Nephron progenitor cell (in vitro differentiated cells): Measurements from ENCODE around the gene CLDN3.

Experiments
- DNase-seq: peaks from one replicate; pipeline ENCODE4 v3.0.0; 2021
- H3K27ac Mint-ChIP-seq: 2 replicates; pipeline ENCODE4 v1.8.0; 2021; ENCODE audit warnings: mild to moderate bottlenecking, moderate library complexity, mixed read lengths
- H3K27me3 Mint-ChIP-seq: 2 replicates; pipeline ENCODE4 v1.8.0; 2021; ENCODE audit warnings: mild to moderate bottlenecking, low read depth, mixed read lengths; ENCODE audit not compliant: poor library complexity
- H3K36me3 Mint-ChIP-seq: 2 replicates; pipeline ENCODE4 v1.8.0; 2021; ENCODE audit warnings: low read depth, mixed read lengths
- H3K4me1 Mint-ChIP-seq: 2 replicates; pipeline ENCODE4 v1.8.0; 2021; ENCODE audit warnings: mixed read lengths
- H3K4me3 Mint-ChIP-seq: 2 replicates; pipeline ENCODE4 v1.8.0; 2021; ENCODE audit warnings: mild to moderate bottlenecking, moderate library complexity, mixed read lengths
- H3K9me3 Mint-ChIP-seq: 2 replicates; pipeline ENCODE4 v1.8.0; 2021; ENCODE audit warnings: mild to moderate bottlenecking, moderate library complexity, mixed read lengths
- CTCF ChIP-seq: fragments of 200-600 bp; sonication (generic); IDR thresholded peaks from 2 replicates; pipeline ENCODE4 v1.5.0; 2021; ENCODE audit warnings: antibody characterized with exemption

CLDN3 gene

GRCh38 chr7:73738612-73739386 is 31.3 kb downstream of the CLDN3 start, which contains the start of gene ABHD11:
ABHD11 (minus strand) TSS chr7:73738802; CDS start chr7:73738770, 32 bp downstream.
- DNase-seq = peak; percentile 99
- peak within 1 kb of the TSS; percentile 90 for H3K4me3 Mint-ChIP-seq
- H3K27me3 Mint-ChIP-seq = peaks cover 15% of the 10 kb centered on the region
- H3K9me3 Mint-ChIP-seq = no peaks in the 10 kb centered on the region
- H3K36me3 Mint-ChIP-seq = peaks cover 6% of the 10 kb centered on the region
- H3K27ac Mint-ChIP-seq = peak within 1 kb of the TSS; percentile 88
- peaks cover 46% of the 10 kb centered on the region for H3K4me1 Mint-ChIP-seq
- no peak for TF ChIP-seq CTCF

- peak overlapping the region; percentile 90 for H3K4me3 Mint-ChIP-seq
- H3K27ac Mint-ChIP-seq = peak overlapping the region; percentile 88
- peaks cover 40% of the 10 kb centered on the region for H3K4me1 Mint-ChIP-seq
- no peak for TF ChIP-seq CTCF
- DNase-seq = peak; percentile 73
- peaks cover 6% of the 10 kb centered on the region for H3K36me3 Mint-ChIP-seq
- no peaks in the 10 kb centered on the region for H3K9me3 Mint-ChIP-seq
- H3K27me3 Mint-ChIP-seq = peaks cover 9% of the 10 kb centered on the region
Measured at GRCh38 chr7:73738220-73738611, 31.9 kb downstream of the CLDN3 start.

GRCh38 chr7:73737491-73738219 is 32.4 kb downstream of the CLDN3 start:
- H3K36me3 Mint-ChIP-seq = peaks cover 6% of the 10 kb centered on the region
- H3K9me3 Mint-ChIP-seq = no peaks in the 10 kb centered on the region
- DNase-seq = no peak
- peaks cover 34% of the 10 kb centered on the region for H3K4me1 Mint-ChIP-seq
- peak overlapping the region; percentile 88 for H3K27ac Mint-ChIP-seq
- peak overlapping the region; percentile 90 for H3K4me3 Mint-ChIP-seq
- H3K27me3 Mint-ChIP-seq = peaks cover 6% of the 10 kb centered on the region
- no peak for TF ChIP-seq CTCF

- peaks cover 27% of the 10 kb centered on the region for H3K4me1 Mint-ChIP-seq
- no peak for TF ChIP-seq CTCF
- peaks cover 6% of the 10 kb centered on the region for H3K36me3 Mint-ChIP-seq
- H3K27me3 Mint-ChIP-seq = peaks cover 6% of the 10 kb centered on the region
- no peaks in the 10 kb centered on the region for H3K9me3 Mint-ChIP-seq
- DNase-seq = no peak
- H3K27ac Mint-ChIP-seq = no peak overlapping the region
- H3K4me3 Mint-ChIP-seq = peak overlapping the region; percentile 90
Measured at GRCh38 chr7:73736885-73737284, 33.2 kb downstream of the CLDN3 start.

GRCh38 chr7:73735528-73735905 is 34.6 kb downstream of the CLDN3 start:
- Mint-ChIP-seq H3K27me3 (peaks cover 6% of the 10 kb centered on the region), H3K27ac (no peak overlapping the region), H3K4me1 (peaks cover 17% of the 10 kb centered on the region), H3K4me3 (no peak overlapping the region), H3K36me3 (peaks cover 6% of the 10 kb centered on the region), H3K9me3 (no peaks in the 10 kb centered on the region)
- TF ChIP-seq CTCF = no peak
- no peak for DNase-seq
